DMS 273 (cell line): ENCODE measurements around the gene TTC13.
"Not testable (repeated sequence)": the region's sequence is repeated elsewhere in the genome, so short reads cannot be mapped to it uniquely, and the experiment has no call there.

Experiments
- DNase-seq: peaks from one replicate; lab custom pipeline; 2025; ENCODE audit not compliant: unreplicated experiment; lab: John Stamatoyannopoulos, UW

The TTC13 gene

GRCh38 chr1:230992100-230992774 lies 13.6 kb upstream of the TTC13 start:
- DNase-seq, result no peak

- DNase-seq, result no peak
These were observed 8.8 kb upstream of the TTC13 start for GRCh38 chr1:230987448-230987847.

GRCh38 chr1:230986976-230987375 lies 8.3 kb upstream of the TTC13 start:
- DNase-seq, result no peak

GRCh38 chr1:230985711-230986110 lies 7.0 kb upstream of the TTC13 start:
- DNase-seq, result no peak

DNA sequence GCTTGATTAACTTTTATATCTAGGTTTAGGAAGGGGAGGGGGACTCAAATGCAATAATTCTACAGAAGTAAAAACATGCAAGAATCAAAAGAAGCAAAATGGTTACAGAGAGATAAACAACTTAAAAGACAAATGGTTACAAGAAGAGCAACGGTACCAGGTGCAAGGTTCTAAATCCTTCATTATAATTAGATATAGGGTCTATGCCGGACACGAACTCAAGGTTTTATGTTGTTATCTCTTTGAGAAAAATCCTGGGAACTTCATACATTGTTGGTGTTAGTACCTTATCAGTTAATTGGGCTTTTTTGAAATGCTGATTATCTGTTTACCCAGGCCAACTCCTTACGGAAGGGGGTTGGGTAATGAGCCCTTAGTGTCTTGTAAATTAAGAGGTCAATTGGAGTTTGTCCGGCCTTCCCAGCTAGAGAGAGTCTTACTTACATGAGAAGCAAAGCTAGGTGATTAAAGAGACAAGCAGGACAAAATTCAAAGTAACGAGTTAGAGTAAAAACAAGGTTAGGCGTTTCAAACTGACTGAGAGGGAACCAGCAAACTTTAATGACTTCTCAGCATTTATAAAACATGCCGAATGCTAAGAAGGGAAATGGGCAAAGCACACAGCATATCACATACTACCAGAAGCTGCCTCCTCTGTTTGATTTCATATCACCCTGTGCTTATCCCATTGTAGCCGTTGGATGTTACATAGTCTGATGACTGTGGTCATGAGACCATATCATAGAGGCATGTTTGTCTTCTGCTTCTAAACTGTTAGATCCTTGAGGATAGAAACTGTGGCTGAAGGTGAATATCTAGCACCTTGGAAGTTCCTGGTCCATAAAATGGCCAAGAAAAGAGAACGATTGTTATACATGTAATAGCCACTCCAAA lies 6.2 kb upstream of the TTC13 start:
- not testable (repeated sequence) for DNase-seq

GRCh38 chr1:230983811-230984210 lies 5.2 kb upstream of the TTC13 start:
- DNase-seq, result no peak

DNA sequence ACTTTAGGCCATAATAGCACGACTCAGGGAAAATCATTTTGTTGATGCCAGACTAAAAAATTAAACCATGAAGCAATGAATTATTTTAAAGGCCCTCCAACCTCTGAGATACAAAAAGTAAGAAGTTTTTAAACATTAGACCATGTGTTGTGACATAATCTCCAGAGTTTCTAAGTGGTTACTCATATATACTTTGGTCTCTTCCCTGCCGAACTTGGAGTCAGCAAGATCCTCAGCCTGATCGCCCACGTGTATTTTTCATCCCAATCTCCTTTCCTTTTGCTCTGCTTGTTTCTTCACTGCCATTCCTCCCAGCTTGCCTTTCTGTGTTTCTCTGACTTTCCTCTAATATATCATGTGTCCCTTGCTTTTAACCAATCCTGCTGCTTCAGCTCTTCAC lies 4.0 kb upstream of the TTC13 start:
- no peak for DNase-seq

DNA sequence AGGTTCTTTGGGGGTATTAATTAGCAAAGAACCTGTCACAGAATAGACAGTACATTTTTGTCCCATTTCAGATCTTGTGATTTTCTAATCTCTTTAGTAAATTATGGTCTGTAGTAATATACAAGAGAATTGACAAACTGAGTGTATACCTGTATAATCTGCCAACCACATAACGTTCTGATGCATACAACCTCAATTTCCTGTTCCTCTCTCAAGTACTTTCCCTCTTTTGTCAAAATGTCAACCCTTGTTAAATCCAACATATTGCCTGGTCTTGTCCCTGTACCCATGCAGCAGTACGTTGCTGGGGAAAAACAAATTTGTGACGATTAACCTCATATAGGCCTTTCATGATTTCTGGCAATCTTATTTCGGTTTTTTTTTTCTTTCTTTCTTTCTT lies 1.3 kb upstream of the TTC13 start:
- no peak for DNase-seq

GRCh38 chr1:230979389-230979716 lies 692 bp upstream of the TTC13 start:
- peak; percentile 36 for DNase-seq

GRCh38 chr1:230977761-230978490 lies 735 bp downstream of the TTC13 start:
- peak; percentile 80 for DNase-seq

GRCh38 chr1:230976825-230977747 lies 1.6 kb downstream of the TTC13 start:
- DNase-seq, result no peak

GRCh38 chr1:230976360-230976759 lies 2.3 kb downstream of the TTC13 start:
- no peak for DNase-seq

DNA sequence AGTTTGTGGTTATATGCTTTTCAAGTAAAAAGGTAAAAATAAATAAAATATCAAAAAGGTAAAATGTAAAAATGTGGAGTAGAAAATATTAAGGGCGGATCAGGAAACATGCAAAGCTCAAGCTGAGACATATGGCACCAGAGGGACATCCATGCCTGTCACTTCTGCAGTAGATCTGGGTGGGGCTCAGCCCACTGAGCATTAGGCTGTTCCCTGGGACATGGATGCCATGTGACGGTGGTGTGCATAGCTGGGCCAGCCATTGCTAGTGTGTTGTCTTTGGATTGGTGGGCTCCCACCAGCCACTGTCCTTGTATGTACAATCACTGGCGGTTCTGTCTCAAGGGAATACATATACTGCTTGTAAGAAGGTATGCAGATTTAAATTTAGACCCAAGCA lies 3.0 kb downstream of the TTC13 start:
- no peak for DNase-seq

DNA sequence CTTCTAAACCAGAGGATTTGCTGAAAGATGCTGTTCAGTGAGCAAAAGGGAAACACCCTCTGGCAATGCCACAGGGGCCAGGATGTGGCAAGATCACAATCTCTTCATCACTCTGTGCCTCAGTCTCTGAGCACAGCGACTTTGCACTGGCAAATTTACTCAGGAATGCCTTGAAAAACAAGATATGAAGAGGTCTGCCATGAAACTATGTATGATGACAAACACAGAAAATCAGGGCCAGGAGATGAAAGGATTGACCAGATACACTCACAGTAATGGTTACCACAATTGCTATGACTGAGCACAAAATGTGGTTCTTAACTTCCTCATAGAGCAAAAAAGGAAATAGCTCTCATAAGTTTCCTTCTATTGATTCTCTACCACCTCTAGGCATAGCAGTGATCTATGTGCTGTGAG lies 5.8 kb downstream of the TTC13 start:
- no peak for DNase-seq

- no peak for DNase-seq
These were observed 6.9 kb downstream of the TTC13 start for GRCh38 chr1:230971771-230972170.

DNA sequence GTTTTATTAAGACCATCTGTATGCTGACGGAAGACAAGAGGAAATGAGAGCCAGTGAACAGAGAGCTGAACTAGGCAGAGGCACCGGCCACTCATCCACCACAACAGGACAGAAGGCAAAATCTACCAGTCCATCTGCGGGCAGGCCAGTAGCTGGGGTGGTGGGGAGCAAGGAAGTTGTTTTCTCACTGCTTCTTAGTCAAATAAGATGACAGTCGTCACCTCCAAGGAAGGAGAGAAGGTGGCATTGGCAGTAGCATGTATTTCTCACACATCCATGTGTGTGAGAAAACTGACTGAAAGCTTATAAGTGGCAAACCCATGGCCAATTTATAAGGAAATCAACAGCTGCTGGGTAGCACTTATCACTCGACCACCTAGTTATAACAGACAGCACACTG lies 8.2 kb downstream of the TTC13 start:
- DNase-seq, result no peak

DNA sequence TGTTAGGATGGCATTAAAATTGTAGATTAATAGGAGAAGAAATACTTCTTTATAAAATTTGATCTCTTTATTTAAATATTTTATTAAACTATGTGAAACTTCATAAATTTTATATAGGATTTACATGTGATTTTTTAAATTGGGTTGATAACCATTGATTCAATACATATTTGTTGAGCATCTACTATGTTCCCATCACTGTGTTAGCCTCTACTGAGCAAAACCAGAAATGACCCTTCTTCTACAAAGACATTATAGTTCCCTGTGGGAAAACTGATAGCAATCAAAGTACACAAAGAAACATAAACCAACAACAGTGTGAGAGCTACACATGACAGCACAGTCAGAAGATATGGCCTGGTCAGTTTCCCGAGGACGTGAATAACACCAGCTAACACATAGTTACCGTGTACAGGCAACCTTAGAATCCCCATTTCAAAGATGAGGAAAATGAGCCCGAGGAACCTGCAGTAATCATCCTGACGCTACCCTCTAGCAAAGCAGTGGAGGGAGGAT lies 12.2 kb downstream of the TTC13 start:
- no peak for DNase-seq

DNA sequence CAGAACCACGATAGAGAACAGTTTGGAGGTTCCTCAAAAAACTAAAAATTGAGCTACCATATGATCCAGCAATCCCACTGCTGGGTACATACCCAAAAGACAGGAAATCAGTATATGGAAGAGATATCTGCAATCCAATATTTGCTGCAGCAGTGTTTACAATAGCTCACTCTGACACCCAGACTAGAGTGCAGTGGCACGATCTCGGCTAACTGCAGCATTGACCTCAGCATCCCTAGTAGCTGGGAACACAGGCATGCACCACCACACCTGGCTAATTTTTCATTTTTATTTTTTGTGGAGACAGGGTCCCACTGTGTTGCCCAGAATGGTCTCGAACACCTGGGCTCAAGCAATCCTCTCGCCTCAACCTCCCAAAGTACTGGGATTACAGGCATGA lies 13.1 kb downstream of the TTC13 start:
- no peak for DNase-seq

DNA sequence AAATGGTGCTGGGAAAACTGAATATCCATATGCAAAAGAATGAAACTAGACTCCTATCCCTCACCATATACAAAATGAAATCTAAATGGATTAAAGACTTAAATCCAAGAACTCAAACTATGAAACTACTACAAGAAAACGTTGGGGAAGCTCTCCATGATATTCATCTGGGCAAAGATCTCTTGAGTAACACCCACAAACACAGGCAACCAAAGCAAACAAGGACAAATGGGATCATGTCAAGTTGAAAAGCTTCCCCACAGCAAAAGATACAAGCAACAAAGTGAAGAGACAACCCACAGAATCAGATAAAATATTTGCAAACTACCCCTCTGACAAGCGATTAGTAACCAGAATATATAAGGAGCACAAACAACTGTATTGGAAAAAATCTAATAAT lies 13.8 kb downstream of the TTC13 start:
- no peak for DNase-seq

GRCh38 chr1:230958370-230958769 lies 20.3 kb downstream of the TTC13 start:
- no peak for DNase-seq

- DNase-seq, result no peak
These were observed 21.1 kb downstream of the TTC13 start for GRCh38 chr1:230957580-230957989.
